HL-60 (cell line): ENCODE results near the gene PLEKHG2.

Source experiments
- DNase-seq, 2 experiments: peaks; one replicate each; pipeline ENCODE4 v3.0.0-alpha.2; 2010 to 2020; ENCODE audit warnings: low read depth in 1 of 2, low spot score in 1 of 2
- H3K27ac ChIP-seq: fragments of 250-450 bp; sonication (Bioruptor Pico); replicated peaks from 2 replicates; pipeline ENCODE4 v1.5.1; 2020; ENCODE audit warnings: mild to moderate bottlenecking, moderate library complexity
- H3K27me3 ChIP-seq: fragments of 250-450 bp; sonication (Bioruptor Pico); 2 replicates; pipeline ENCODE4 v1.5.1; 2021; ENCODE audit warnings: mild to moderate bottlenecking, moderate library complexity; ENCODE audit not compliant: insufficient read depth, poor library complexity, severe bottlenecking
- H3K4me3 ChIP-seq: replicated peaks from 2 replicates; pipeline ENCODE4 v1.5.1; 2011; ENCODE audit warnings: mild to moderate bottlenecking, control low read depth, low read length; ENCODE audit not compliant: insufficient read depth
- GABPA ChIP-seq: IDR thresholded peaks from 2 replicates; pipeline ENCODE4 v1.6.1; 2012; ENCODE audit warnings: low read depth
- POLR2AphosphoS5 ChIP-seq: IDR thresholded peaks from 2 replicates; pipeline ENCODE4 v1.6.1; 2012; ENCODE audit warnings: low read depth
- SPI1 ChIP-seq: IDR thresholded peaks from 2 replicates; pipeline ENCODE4 v1.6.1; 2012; ENCODE audit warnings: low read depth, mild to moderate bottlenecking, borderline replicate concordance
- TF ChIP-seq, protein P1 (sequence below): IDR thresholded peaks from one replicate; pipeline ENCODE4 v1.5.1; 2011; ENCODE audit warnings: low read length, control low read depth, inconsistent platforms; ENCODE audit not compliant: insufficient read depth
- TF ChIP-seq, protein P2 (sequence below): IDR thresholded peaks from 2 replicates; pipeline ENCODE4 v1.6.1; 2012; ENCODE audit warnings: low read depth; ENCODE audit not compliant: insufficient replicate concordance

Gene PLEKHG2

DNA sequence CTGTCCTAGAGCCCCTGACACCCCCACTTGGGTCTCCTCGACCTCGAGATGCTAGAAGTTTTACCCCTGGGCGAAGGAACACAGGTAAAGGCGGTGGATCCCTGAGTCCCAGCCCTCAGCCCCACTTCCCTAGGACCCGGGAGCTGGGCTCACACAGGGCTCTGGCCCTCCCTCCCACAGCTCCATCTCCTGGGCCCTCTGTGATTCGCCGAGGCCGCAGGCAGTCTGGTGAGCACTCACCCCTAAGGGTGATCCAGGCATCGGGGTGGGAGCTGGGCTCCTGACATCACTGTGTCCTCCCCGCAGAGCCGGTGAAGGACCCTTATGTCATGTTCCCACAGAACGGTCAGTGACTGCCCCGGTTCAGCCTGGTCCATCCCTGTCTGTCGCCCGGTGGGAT, 8.3 kb downstream of the PLEKHG2 start:
- no peak overlapping the region for H3K27ac ChIP-seq
- TF ChIP-seq POLR2AphosphoS5 (no peak), GABPA (no peak), SPI1 (no peak)
- TF ChIP-seq, protein P1, sequence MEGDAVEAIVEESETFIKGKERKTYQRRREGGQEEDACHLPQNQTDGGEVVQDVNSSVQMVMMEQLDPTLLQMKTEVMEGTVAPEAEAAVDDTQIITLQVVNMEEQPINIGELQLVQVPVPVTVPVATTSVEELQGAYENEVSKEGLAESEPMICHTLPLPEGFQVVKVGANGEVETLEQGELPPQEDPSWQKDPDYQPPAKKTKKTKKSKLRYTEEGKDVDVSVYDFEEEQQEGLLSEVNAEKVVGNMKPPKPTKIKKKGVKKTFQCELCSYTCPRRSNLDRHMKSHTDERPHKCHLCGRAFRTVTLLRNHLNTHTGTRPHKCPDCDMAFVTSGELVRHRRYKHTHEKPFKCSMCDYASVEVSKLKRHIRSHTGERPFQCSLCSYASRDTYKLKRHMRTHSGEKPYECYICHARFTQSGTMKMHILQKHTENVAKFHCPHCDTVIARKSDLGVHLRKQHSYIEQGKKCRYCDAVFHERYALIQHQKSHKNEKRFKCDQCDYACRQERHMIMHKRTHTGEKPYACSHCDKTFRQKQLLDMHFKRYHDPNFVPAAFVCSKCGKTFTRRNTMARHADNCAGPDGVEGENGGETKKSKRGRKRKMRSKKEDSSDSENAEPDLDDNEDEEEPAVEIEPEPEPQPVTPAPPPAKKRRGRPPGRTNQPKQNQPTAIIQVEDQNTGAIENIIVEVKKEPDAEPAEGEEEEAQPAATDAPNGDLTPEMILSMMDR: no peak
- TF ChIP-seq, protein P2, sequence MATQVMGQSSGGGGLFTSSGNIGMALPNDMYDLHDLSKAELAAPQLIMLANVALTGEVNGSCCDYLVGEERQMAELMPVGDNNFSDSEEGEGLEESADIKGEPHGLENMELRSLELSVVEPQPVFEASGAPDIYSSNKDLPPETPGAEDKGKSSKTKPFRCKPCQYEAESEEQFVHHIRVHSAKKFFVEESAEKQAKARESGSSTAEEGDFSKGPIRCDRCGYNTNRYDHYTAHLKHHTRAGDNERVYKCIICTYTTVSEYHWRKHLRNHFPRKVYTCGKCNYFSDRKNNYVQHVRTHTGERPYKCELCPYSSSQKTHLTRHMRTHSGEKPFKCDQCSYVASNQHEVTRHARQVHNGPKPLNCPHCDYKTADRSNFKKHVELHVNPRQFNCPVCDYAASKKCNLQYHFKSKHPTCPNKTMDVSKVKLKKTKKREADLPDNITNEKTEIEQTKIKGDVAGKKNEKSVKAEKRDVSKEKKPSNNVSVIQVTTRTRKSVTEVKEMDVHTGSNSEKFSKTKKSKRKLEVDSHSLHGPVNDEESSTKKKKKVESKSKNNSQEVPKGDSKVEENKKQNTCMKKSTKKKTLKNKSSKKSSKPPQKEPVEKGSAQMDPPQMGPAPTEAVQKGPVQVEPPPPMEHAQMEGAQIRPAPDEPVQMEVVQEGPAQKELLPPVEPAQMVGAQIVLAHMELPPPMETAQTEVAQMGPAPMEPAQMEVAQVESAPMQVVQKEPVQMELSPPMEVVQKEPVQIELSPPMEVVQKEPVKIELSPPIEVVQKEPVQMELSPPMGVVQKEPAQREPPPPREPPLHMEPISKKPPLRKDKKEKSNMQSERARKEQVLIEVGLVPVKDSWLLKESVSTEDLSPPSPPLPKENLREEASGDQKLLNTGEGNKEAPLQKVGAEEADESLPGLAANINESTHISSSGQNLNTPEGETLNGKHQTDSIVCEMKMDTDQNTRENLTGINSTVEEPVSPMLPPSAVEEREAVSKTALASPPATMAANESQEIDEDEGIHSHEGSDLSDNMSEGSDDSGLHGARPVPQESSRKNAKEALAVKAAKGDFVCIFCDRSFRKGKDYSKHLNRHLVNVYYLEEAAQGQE: no peak

DNA sequence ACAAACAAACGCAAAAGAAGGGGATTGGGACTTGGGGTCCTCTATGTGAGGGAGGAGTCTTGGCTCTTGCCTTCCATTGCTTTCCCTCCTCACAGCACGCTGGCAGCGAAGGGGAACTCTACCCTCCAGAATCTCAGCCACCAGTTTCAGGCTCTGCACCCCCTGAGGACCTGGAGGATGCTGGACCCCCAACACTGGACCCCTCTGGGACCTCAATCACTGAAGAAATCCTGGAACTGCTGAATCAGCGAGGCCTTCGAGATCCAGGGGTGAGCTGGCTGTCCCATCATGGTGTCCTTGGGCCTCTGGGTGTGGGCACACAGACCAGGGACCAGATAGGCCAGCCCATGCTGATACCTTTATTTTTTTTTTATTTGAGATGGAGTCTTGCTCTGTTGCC, 9.6 kb downstream of the PLEKHG2 start:
- Histone ChIP-seq H3K27me3 (peaks cover 8% of the 10 kb centered on the region), H3K4me3 (no peak overlapping the region), H3K27ac (no peak overlapping the region)
- DNase-seq: no peak
- TF ChIP-seq, protein P1: no peak
- TF ChIP-seq POLR2AphosphoS5 (no peak), GABPA (no peak), SPI1 (no peak)
- TF ChIP-seq, protein P2: no peak

More for the DNA sequence above, 8.3 kb downstream of the PLEKHG2 start:
- Histone ChIP-seq H3K4me3 (no peak overlapping the region), H3K27me3 (peaks cover 15% of the 10 kb centered on the region)
- DNase-seq: no peak

DNA sequence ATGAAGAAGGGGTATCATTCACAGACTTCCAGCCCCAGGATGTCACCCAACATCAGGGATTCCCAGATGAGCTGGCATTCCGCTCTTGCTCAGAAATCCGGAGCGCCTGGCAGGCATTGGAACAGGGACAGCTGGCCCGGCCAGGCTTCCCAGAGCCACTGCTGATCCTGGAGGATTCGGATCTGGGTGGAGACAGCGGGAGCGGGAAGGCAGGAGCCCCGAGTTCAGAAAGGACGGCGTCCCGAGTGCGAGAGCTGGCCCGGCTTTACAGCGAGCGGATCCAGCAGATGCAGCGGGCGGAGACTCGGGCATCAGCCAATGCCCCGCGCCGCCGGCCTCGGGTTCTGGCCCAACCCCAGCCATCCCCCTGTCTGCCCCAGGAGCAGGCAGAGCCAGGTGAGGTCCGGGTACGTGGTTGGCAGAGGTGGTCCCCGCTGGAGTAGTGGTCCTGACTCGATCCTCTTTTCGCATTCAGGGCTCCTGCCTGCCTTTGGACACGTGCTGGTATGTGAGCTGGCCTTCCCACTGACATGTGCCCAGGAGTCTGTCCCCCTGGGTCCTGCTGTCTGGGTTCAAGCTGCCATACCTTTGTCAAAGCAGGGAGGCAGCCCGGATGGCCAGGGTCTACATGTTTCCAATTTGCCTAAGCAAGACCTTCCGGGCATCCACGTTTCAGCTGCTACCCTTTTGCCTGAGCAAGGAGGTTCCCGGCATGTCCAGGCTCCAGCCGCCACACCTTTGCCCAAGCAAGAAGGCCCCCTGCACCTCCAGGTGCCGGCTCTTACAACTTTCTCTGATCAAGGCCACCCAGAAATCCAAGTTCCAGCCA, 11.0 kb downstream of the PLEKHG2 start:
- no peaks in the 10 kb centered on the region for H3K27me3 ChIP-seq
- H3K27ac ChIP-seq: no peak overlapping the region
- DNase-seq: no peak
- no peak for TF ChIP-seq GABPA
- TF ChIP-seq, protein P2: no peak
- TF ChIP-seq SPI1: no peak
- TF ChIP-seq POLR2AphosphoS5: no peak
- TF ChIP-seq, protein P1: no peak
- H3K4me3 ChIP-seq: no peak overlapping the region
